ENCODE measurements around the gene MDC1. TPM values are rescaled to one million over a fixed set of nuclear protein-coding genes. Genes with fewer than 3 reads are reported as not detected.
A peak's percentile ranks its signal among the peaks of the same experiment; 100 is the strongest.

Gene MDC1
- total and polyA plus RNA-seq, 2 donors (not counting 3 experiments of a cell fraction or from before 2014, with no cell fraction given), result 16.8 to 42.3 TPM

GRCh38 chr6:30761791-30762429 is 44.8 kb upstream of the MDC1 start:
- dilution Hi-C loops (cut with MboI; ENCODE audit: extremely low pct_ligation_motif_present, low sequenced_read_pairs), result no loop called here
- POLR2A ChIA-PET, result no interaction called here
- intact Hi-C loops (cut with micrococcal nuclease), result no loop called here
- Histone ChIP-seq H3K9me3 (replicated peaks; ENCODE audit: control insufficient read depth, insufficient read depth, low read length) (no peaks in the 10 kb centered on the region), H3K4me1 (ENCODE audit: control insufficient read depth, extremely low read depth, insufficient read depth, low read length) (peaks cover 35% of the 10 kb centered on the region), H3K9ac (replicated peaks; ENCODE audit: extremely low read depth, insufficient read depth, low read length) (no peak overlapping the region), H3K36me3 (ENCODE audit: control insufficient read depth in 2 of 2, extremely low read depth in 1 of 2, insufficient read depth in 2 of 2, low read length in 2 of 2) (no peaks in the 10 kb centered on the region), H4K20me1 (replicated peaks; ENCODE audit: control insufficient read depth, extremely low read depth, insufficient read depth, low read length) (no peaks in the 10 kb centered on the region), H3K27me3 (ENCODE audit: control insufficient read depth in 2 of 2, insufficient read depth in 2 of 2, low read length in 2 of 2) (no peaks in the 10 kb centered on the region), H2AFZ (ENCODE audit: low read depth, low read length) (no peak overlapping the region), H3K4me3 (replicated peaks in 1 of 3; ENCODE audit: insufficient read depth in 1 of 3, low read depth in 1 of 3, low read length in 3 of 3) (no peak overlapping the region), H3K4me2 (ENCODE audit: insufficient read depth, low read length) (no peak overlapping the region), H3K79me2 (ENCODE audit: control insufficient read depth, insufficient read depth, low read length) (no peaks in the 10 kb centered on the region), H3K9me1 (replicated peaks; ENCODE audit: control insufficient read depth, extremely low read depth, insufficient read depth, low read length) (no peaks in the 10 kb centered on the region), H3K27ac (ENCODE audit: insufficient read depth, low read depth, low read length) (no peak overlapping the region)
- no TSS peak for BruUV-seq (replicated peaks)
- DNase-seq (ENCODE audit: low read depth, low spot score) (no peak), FAIRE-seq (peak; percentile 40)
- CTCF ChIA-PET, result interaction anchor here (1.1 kb wide), 1 partner anchor 31 kb away, joined by 3 read pairs; no protein-coding TSS in a partner anchor
- no peak for TF ChIP-seq JUN (IDR thresholded peaks at IDR 0.05; ENCODE audit: borderline replicate concordance, insufficient read depth, insufficient read length, low read depth)
- no peak for TF ChIP-seq POLR2A (IDR thresholded peaks at IDR 0.05; ENCODE audit: low read depth, low read length)
- TF ChIP-seq CTCF (IDR thresholded peaks at IDR 0.05; ENCODE audit: extremely low read depth in 1 of 2, insufficient read depth in 1 of 2, low read depth in 1 of 2, low read length in 2 of 2), result no peak
- no peak for TF ChIP-seq EZH2 (IDR thresholded peaks at IDR 0.05; ENCODE audit: borderline replicate concordance, low read depth, low read length, severe bottlenecking)
- no peak for TF ChIP-seq POLR2AphosphoS5 (IDR thresholded peaks at IDR 0.05; ENCODE audit: insufficient read depth, low read depth, low read length)
- TF ChIP-seq MAX (IDR thresholded peaks at IDR 0.05; ENCODE audit: insufficient read depth, insufficient read length), result no peak
- TF ChIP-seq MYC (IDR thresholded peaks at IDR 0.05; ENCODE audit: low read depth, low read length), result no peak
- TF ChIP-seq FOS (IDR thresholded peaks at IDR 0.05; ENCODE audit: borderline replicate concordance, insufficient read depth, low read length), result no peak
- no peak for TF ChIP-seq GATA2 (IDR thresholded peaks at IDR 0.05; ENCODE audit: insufficient read depth, insufficient read length, low read depth, low read length)

Data from endothelial cell of umbilical vein (primary cell).